GM12878 (cell line): ENCODE data around the gene COX6B1. TPM values are rescaled to one million over a fixed set of nuclear protein-coding genes. Genes with fewer than 3 reads are reported as not detected.
"Not testable (repeated sequence)": the region's sequence is repeated elsewhere in the genome, so short reads cannot be mapped to it uniquely, and the experiment has no call there.

Source experiments
- ATAC-seq: fragments of 200-7000 bp; cut with Tn5 transposase; 3 replicates; pipeline ENCODE4 v1.9.1; 2020; ENCODE audit warnings: mild to moderate bottlenecking, moderate library complexity
- BruUV-seq: library from RNA; stranded (reverse); fragments of 400-500 nt; replicated peaks from 2 replicates; lab custom pipeline; 2021; lab: Mats Ljungman, UMichigan
- CTCF ChIA-PET: fragments of 300-600 bp; sonication (Branson Sonifier 250); formaldehyde crosslinking; extraction: SDS; loops from one replicate; lab custom pipeline; 2021; ENCODE audit warnings: inconsistent platforms; lab: Yijun Ruan, JAX
- POLR2A ChIA-PET: fragments of 350-600 bp; formaldehyde crosslinking; extraction: SDS; loops from one replicate; lab custom pipeline; 2021; ENCODE audit warnings: inconsistent platforms; lab: Charles Lee
- RAD21 ChIA-PET: fragments of 300-600 bp; sonication (Branson Sonifier 250); formaldehyde crosslinking; loops from one replicate; lab custom pipeline; 2023; ENCODE audit warnings: antibody characterized with exemption; ENCODE audit not compliant: unreplicated experiment; lab: Charles Lee
- SMC1A ChIA-PET: fragments of 300-600 bp; sonication (Branson Sonifier 250); formaldehyde crosslinking; loops from one replicate; lab custom pipeline; 2023; ENCODE audit not compliant: unreplicated experiment, uncharacterized antibody; lab: Charles Lee
- DNase-seq: peaks from one replicate; pipeline ENCODE4 v3.0.0-alpha.2; 2011; ENCODE audit warnings: low read depth, low spot score
- FAIRE-seq: peaks from 3 replicates; lab custom pipeline; 2011; peaks lifted over from hg19 to GRCh38; lab: Jason Lieb, UNC
- H2AFZ ChIP-seq: 2 replicates; pipeline ENCODE4 v1.6.0; 2011; ENCODE audit warnings: low read depth, low read length, control low read depth; ENCODE audit not compliant: control insufficient read depth
- H3K27ac ChIP-seq: 2 replicates; pipeline ENCODE4 v1.5.1; 2011; ENCODE audit warnings: control low read depth; ENCODE audit not compliant: control insufficient read depth, insufficient read depth
- H3K27me3 ChIP-seq, 2 experiments: replicated peaks in 1 of 2; 2 replicates each; pipeline versions ENCODE4 v1.6.0 to v1.6.1; 2011; ENCODE audit warnings: low read length in 1 of 2; ENCODE audit not compliant: control insufficient read depth in 2 of 2, insufficient read depth in 2 of 2
- H3K36me3 ChIP-seq, 2 experiments: 2 replicates each; pipeline ENCODE4 v1.5.1; 2011; ENCODE audit warnings: low read length in 1 of 2; ENCODE audit not compliant: control insufficient read depth in 2 of 2, insufficient read depth in 2 of 2
- H3K4me1 ChIP-seq: 2 replicates; pipeline ENCODE4 v1.6.1; 2011; ENCODE audit warnings: mild to moderate bottlenecking, low read length, moderate library complexity, mixed read lengths; ENCODE audit not compliant: control insufficient read depth, insufficient read depth
- H3K4me2 ChIP-seq: 2 replicates; pipeline ENCODE4 v1.6.0; 2011; ENCODE audit warnings: control low read depth; ENCODE audit not compliant: control insufficient read depth, insufficient read depth
- H3K4me3 ChIP-seq: fragments of 200-600 bp; sonication (generic); 2 replicates; pipeline ENCODE4 v1.5.1; 2016
- H3K79me2 ChIP-seq: 2 replicates; pipeline ENCODE4 v1.6.0; 2011; ENCODE audit warnings: low read length; ENCODE audit not compliant: control insufficient read depth, insufficient read depth
- H3K9ac ChIP-seq: 2 replicates; pipeline ENCODE4 v1.8.0; 2011; ENCODE audit warnings: low read length, control low read depth, mixed read lengths; ENCODE audit not compliant: control insufficient read depth, insufficient read depth
- H3K9me3 ChIP-seq: replicated peaks from 3 replicates; pipeline ENCODE4 v1.5.1; 2011; ENCODE audit warnings: mild to moderate bottlenecking, low read length; ENCODE audit not compliant: control insufficient read depth, insufficient read depth
- H4K20me1 ChIP-seq: 2 replicates; pipeline ENCODE4 v1.6.0; 2011; ENCODE audit not compliant: control insufficient read depth, insufficient read depth
- CREM ChIP-seq: IDR thresholded peaks from 2 replicates; pipeline ENCODE4 v1.6.1; 2014; ENCODE audit warnings: antibody characterized with exemption, low read depth
- WGBS: methylation state at CpG from one replicate; pipeline ENCODE4 v1.1.6; 2016; ENCODE audit warnings: low lambda C conversion rate; ENCODE audit not compliant: insufficient replicate concordance, insufficient coverage; ENCODE audit errors: missing lambda C conversion rate; 5-methylcytosine and 5-hydroxymethylcytosine counted together
- in situ Hi-C: fragments of 300-500 bp; cut with MboI; formaldehyde crosslinking; loops from 9 replicates; pipeline ENCODE4 v1.14.3; 2018; ENCODE audit warnings: mixed read lengths
- intact Hi-C: fragments of 100-400 bp; cut with micrococcal nuclease; formaldehyde crosslinking; loops from one replicate; pipeline ENCODE4 v1.14.2; 2022; ENCODE audit not compliant: unreplicated experiment
- polyA plus RNA-seq, 11 experiments: library from polyadenylated mRNA; depleted of rRNA in 4 of 11; unstranded in 6 of 11; stranded (reverse) in 5 of 11; fragments of >200 nt; fragmentation: Nextera tagmentation in 4 of 11; fragmentation: Illumina TruSeq in 1 of 11; extraction: Ambion mirVana in 4 of 11; extraction: Trizol in 1 of 11; gene quantifications; 1 replicate in 1 of 11; 2 replicates in 10 of 11; pipeline versions ENCODE4 v1.2.1 to v1.2.3, GENCODE V29; 2011 to 2016; ENCODE audit warnings: inconsistent platforms in 2 of 11, missing spikeins in 2 of 11, low read depth in 1 of 11
- total RNA-seq, 4 experiments: library from RNA; depleted of rRNA in 3 of 4; stranded (reverse); fragments of >200 nt in 3 of 4; fragmentation: Illumina TruSeq in 1 of 4; extraction: Trizol in 1 of 4; gene quantifications; 2 replicates each; pipeline versions ENCODE4 v1.2.1 to v1.2.3, GENCODE V29; 2013 to 2021

COX6B1 gene
- total and polyA plus RNA-seq, 10 of the 15 experiments (the other 5 are each of a cell fraction or from before 2014, with no cell fraction given), result 500 to 1,700 (median 862) TPM

GRCh38 chr19:35601971-35602370 is 46.2 kb upstream of the COX6B1 start:
- TF ChIP-seq CREM, result no peak
- ATAC-seq (no peak), DNase-seq (no peak), FAIRE-seq (no peak)
- ChIA-PET CTCF (interaction anchor here (0.7 to 1.4 kb wide), 2 partner anchors 8 to 53 kb away, joined by 3 to 4 read pairs; no protein-coding TSS in a partner anchor), SMC1A (interaction anchor here (1.0 to 1.3 kb wide), 3 partner anchors 11 to 110 kb away, joined by 3 to 4 read pairs (median 3); no protein-coding TSS in a partner anchor), POLR2A (interaction anchor here (0.6 kb wide), 1 partner anchor 602 kb away, joined by 5 read pairs; no protein-coding TSS in a partner anchor), RAD21 (no interaction called here)
- Histone ChIP-seq H3K27me3 (no peaks in the 10 kb centered on the region; a peak in 1 of 4 replicates), H3K4me1 (no peaks in the 10 kb centered on the region), H3K79me2 (no peaks in the 10 kb centered on the region), H3K27ac (no peak overlapping the region), H3K36me3 (no peaks in the 10 kb centered on the region), H4K20me1 (no peaks in the 10 kb centered on the region), H3K9ac (no peak overlapping the region), H2AFZ (no peak overlapping the region), H3K4me2 (no peak overlapping the region), H3K4me3 (no peak overlapping the region), H3K9me3 (no peaks in the 10 kb centered on the region; the same call in 2 of the 3 replicates)
- WGBS, result 75% methylated on average over 3 of the region's 3 CpGs
- BruUV-seq, result no TSS peak
- intact Hi-C loops, result no loop called here
- in situ Hi-C loops, result no loop called here

GRCh38 chr19:35604436-35604835 is 43.7 kb upstream of the COX6B1 start:
- H3K27me3 ChIP-seq, H3K36me3 ChIP-seq, H3K9ac ChIP-seq, ATAC-seq, CTCF ChIA-PET, FAIRE-seq, in situ Hi-C loops, H4K20me1 ChIP-seq, H3K4me2 ChIP-seq, H3K79me2 ChIP-seq, H3K27ac ChIP-seq, H3K9me3 ChIP-seq, DNase-seq, intact Hi-C loops, H3K4me1 ChIP-seq, BruUV-seq, H2AFZ ChIP-seq, RAD21 ChIA-PET, H3K4me3 ChIP-seq: not testable (repeated sequence)
- ChIA-PET SMC1A (interaction anchor here (1.6 kb wide), 1 partner anchor 45 kb away, joined by 3 read pairs; no protein-coding TSS in a partner anchor), POLR2A (interaction anchor here (1.1 kb wide), 1 partner anchor 9 kb away, joined by 3 read pairs; no protein-coding TSS in a partner anchor)
- 74% methylated on average over 4 of the region's 4 CpGs for WGBS

- H3K9ac ChIP-seq, H3K36me3 ChIP-seq, ATAC-seq, BruUV-seq, H4K20me1 ChIP-seq, H3K27ac ChIP-seq, H3K9me3 ChIP-seq, H3K27me3 ChIP-seq, in situ Hi-C loops, FAIRE-seq, H2AFZ ChIP-seq, H3K4me3 ChIP-seq, intact Hi-C loops, DNase-seq, H3K4me2 ChIP-seq, H3K79me2 ChIP-seq: not testable (repeated sequence)
- CTCF ChIA-PET, result interaction anchor here (1.6 to 3.0 kb wide), 2 partner anchors 58 to 97 kb away, joined by 5 to 10 read pairs; no protein-coding TSS in a partner anchor
- WGBS, result 71% methylated on average over 8 of the region's 8 CpGs
- SMC1A ChIA-PET, result interaction anchor here (2.2 kb wide), 1 partner anchor 9 kb away, joined by 14 read pairs; no protein-coding TSS in a partner anchor
- peaks cover 16% of the 10 kb centered on the region for H3K4me1 ChIP-seq
- POLR2A ChIA-PET, result interaction anchor here (1.3 kb wide), 1 partner anchor 9 kb away, joined by 5 read pairs; no protein-coding TSS in a partner anchor
- RAD21 ChIA-PET, result interaction anchor here (3.1 kb wide), 1 partner anchor 9 kb away, joined by 11 read pairs; no protein-coding TSS in a partner anchor
Measured at GRCh38 chr19:35607170-35607569, 41.0 kb upstream of the COX6B1 start.
